ENCODE results near the gene GPR149. TPM values are rescaled to one million over a fixed set of nuclear protein-coding genes. Genes with fewer than 3 reads are reported as not detected.

The GPR149 gene
- total RNA-seq, 2 donors from 2014 or later = not detected

- no peak overlapping the region for H3K4me3 ChIP-seq
- H3K27me3 ChIP-seq = no peaks in the 10 kb centered on the region
- peaks cover 0 to 18% of the 10 kb centered on the region in 2 donors for H3K36me3 ChIP-seq (replicated peaks in 1 of 2; ENCODE audit: insufficient read depth in 1 of 2, low read depth in 2 of 2)
- H3K27ac ChIP-seq = no peak overlapping the region
- no peak for DNase-seq
- intact Hi-C loops (cut with DNase I) = no loop called here
- H3K9me3 ChIP-seq = no peaks in the 10 kb centered on the region
- no peak for ATAC-seq
- no peak for TF ChIP-seq POLR2A (IDR thresholded peaks at IDR 0.05)
- TF ChIP-seq, protein P1, sequence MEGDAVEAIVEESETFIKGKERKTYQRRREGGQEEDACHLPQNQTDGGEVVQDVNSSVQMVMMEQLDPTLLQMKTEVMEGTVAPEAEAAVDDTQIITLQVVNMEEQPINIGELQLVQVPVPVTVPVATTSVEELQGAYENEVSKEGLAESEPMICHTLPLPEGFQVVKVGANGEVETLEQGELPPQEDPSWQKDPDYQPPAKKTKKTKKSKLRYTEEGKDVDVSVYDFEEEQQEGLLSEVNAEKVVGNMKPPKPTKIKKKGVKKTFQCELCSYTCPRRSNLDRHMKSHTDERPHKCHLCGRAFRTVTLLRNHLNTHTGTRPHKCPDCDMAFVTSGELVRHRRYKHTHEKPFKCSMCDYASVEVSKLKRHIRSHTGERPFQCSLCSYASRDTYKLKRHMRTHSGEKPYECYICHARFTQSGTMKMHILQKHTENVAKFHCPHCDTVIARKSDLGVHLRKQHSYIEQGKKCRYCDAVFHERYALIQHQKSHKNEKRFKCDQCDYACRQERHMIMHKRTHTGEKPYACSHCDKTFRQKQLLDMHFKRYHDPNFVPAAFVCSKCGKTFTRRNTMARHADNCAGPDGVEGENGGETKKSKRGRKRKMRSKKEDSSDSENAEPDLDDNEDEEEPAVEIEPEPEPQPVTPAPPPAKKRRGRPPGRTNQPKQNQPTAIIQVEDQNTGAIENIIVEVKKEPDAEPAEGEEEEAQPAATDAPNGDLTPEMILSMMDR (IDR thresholded peaks at IDR 0.05) = no peak
- H3K4me1 ChIP-seq = no peaks in the 10 kb centered on the region
These were observed 119.2 kb downstream of the GPR149 start for GRCh38 chr3:154310840-154311239.

DNA sequence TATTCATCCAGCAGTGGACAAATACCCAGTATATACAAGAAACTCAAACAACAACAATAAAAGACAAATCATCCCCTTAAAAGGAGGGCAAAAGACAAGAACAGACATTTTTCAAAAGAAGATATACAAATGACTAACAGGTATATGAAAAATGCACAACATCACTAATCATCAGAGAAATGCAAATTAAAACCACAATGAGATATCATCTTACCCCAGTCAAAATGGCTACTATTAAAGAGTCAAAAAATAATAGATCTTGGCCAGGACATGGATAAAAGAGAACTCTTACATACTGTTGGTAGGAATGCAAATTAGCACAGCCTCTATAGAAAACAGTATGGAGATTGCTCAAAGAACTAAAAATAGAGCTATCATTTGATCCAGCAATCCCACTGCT lies 122.6 kb downstream of the GPR149 start:
- no peaks in the 10 kb centered on the region for H3K9me3 ChIP-seq
- H3K27ac ChIP-seq = no peak overlapping the region
- DNase-seq (no peak), ATAC-seq (no peak)
- intact Hi-C loops (cut with DNase I) = no loop called here
- TF ChIP-seq POLR2A (IDR thresholded peaks at IDR 0.05) = no peak
- TF ChIP-seq, protein P1 (IDR thresholded peaks at IDR 0.05) = no peak
- no peak overlapping the region for H3K4me3 ChIP-seq
- H3K36me3 ChIP-seq (replicated peaks in 1 of 2; ENCODE audit: insufficient read depth in 1 of 2, low read depth in 2 of 2) = peaks cover 7 to 26% of the 10 kb centered on the region in 2 donors
- no peaks in the 10 kb centered on the region for H3K4me1 ChIP-seq
- no peaks in the 10 kb centered on the region for H3K27me3 ChIP-seq

GRCh38 chr3:154304936-154305335 lies 125.1 kb downstream of the GPR149 start:
- WGBS, 2 donors = 82 to 90% methylated on average over 3 of the region's 3 CpGs
- DNase-seq (no peak), ATAC-seq (no peak)
- Histone ChIP-seq H3K9me3 (no peaks in the 10 kb centered on the region), H3K4me1 (no peaks in the 10 kb centered on the region), H3K27ac (no peak overlapping the region), H3K27me3 (no peaks in the 10 kb centered on the region), H3K36me3 (replicated peaks in 1 of 2; ENCODE audit: insufficient read depth in 1 of 2, low read depth in 2 of 2) (peaks cover 7 to 31% of the 10 kb centered on the region in 2 donors), H3K4me3 (no peak overlapping the region)
- no peak for TF ChIP-seq POLR2A (IDR thresholded peaks at IDR 0.05)
- TF ChIP-seq, protein P1 (IDR thresholded peaks at IDR 0.05) = no peak
- intact Hi-C loops (cut with DNase I) = no loop called here

DNA sequence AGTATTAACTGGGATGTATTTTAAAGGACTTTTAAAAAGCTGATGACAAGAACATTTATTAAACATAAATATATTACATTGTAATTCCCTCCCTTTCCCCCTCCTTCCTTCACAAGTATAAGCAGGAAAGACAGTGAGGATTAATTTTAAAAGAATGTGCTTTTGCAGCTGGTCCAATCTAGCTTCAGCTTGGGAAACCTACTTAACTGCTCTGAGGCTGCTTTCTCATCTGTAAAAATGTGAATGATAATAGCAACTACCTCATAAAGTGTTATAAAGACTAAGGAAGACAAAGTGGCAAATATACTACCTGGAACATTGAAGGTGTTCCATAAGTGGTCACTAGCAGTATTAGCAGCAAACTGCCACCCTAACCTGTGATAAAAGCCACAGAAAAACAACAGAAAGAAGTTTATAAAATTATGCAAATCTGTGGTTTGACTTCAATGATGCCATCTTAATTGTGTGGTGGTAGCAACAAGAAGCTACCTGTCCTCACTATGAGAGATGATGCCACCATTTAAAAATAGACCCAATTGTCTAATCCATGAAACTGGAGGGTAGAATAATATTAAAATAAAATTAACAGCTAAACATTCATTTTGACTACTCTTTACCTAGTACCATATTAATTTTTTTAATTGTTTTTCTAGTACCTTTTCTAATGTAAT lies 125.7 kb downstream of the GPR149 start:
- no peaks in the 10 kb centered on the region for H3K27me3 ChIP-seq
- no peak overlapping the region for H3K27ac ChIP-seq
- no peak overlapping the region for H3K4me3 ChIP-seq
- H3K9me3 ChIP-seq = no peaks in the 10 kb centered on the region
- DNase-seq (no peak), ATAC-seq (no peak)
- H3K36me3 ChIP-seq (replicated peaks in 1 of 2; ENCODE audit: insufficient read depth in 1 of 2, low read depth in 2 of 2) = peaks cover 7 to 36% of the 10 kb centered on the region in 2 donors
- H3K4me1 ChIP-seq = no peaks in the 10 kb centered on the region
- TF ChIP-seq, protein P1 (IDR thresholded peaks at IDR 0.05) = no peak
- no peak for TF ChIP-seq POLR2A (IDR thresholded peaks at IDR 0.05)
- intact Hi-C loops (cut with DNase I) = no loop called here

GRCh38 chr3:154301561-154301960 lies 128.4 kb downstream of the GPR149 start:
- Histone ChIP-seq H3K36me3 (replicated peaks in 1 of 2; ENCODE audit: insufficient read depth in 1 of 2, low read depth in 2 of 2) (peaks cover 7 to 33% of the 10 kb centered on the region in 2 donors), H3K4me3 (no peak overlapping the region), H3K4me1 (no peaks in the 10 kb centered on the region), H3K9me3 (no peaks in the 10 kb centered on the region), H3K27ac (no peak overlapping the region), H3K27me3 (no peaks in the 10 kb centered on the region)
- DNase-seq (no peak), ATAC-seq (no peak)
- no peak for TF ChIP-seq POLR2A (IDR thresholded peaks at IDR 0.05)
- TF ChIP-seq, protein P1 (IDR thresholded peaks at IDR 0.05) = no peak
- intact Hi-C loops (cut with DNase I) = no loop called here
- 89 to 98% methylated on average over 3 of the region's 3 CpGs for WGBS, 2 donors

All from body of pancreas (tissue), 4 donors.